SK-N-SH (cell line): Measurements from ENCODE around the gene OR6V1.

Experiments used
- GABPA ChIP-seq: IDR thresholded peaks from 2 replicates; pipeline ENCODE4 v1.4.0; 2012; ENCODE audit warnings: low read depth, mild to moderate bottlenecking
- POLR2AphosphoS5 ChIP-seq: IDR thresholded peaks from 2 replicates; pipeline ENCODE4 v1.6.1; 2012; ENCODE audit warnings: low read depth, low read length
- TCF12 ChIP-seq: IDR thresholded peaks from 2 replicates; pipeline ENCODE4 v1.4.0; 2012
- TF ChIP-seq, protein P1 (sequence below): fragments of 150-350 bp; IDR thresholded peaks from 2 replicates; pipeline ENCODE4 v1.6.1; 2017; ENCODE audit warnings: antibody characterized with exemption, low read length, low read depth, borderline replicate concordance

DNA sequence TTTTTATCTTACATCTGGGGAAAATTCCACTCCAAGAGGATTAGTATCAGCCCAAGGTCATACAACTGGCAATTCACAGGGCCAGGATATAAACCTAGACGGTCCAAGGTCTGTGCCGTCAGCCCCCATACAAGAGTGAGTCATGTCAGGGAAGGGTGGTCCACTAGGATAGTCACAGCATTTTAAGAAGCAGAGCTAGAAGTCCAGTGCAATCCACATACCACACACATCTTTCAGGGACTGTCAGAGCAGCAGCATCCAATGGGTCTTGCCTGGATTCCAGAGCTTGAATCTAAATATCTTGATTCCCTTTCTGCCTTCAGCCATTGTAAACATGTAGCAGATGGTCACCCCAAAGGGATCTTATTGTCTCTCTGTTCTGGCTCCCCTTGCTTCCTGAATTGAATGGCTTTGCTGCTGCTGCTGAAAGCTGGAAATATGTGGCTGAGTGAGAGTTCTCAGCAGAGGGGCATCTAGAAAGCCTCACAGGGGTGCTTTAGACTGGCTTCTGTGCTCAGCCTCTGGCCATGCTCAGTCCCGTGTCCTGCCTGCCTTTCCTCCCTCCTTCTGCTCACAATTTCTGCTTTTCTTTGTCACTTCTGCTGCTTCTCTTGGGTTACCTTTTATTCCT, 9.9 kb upstream of the OR6V1 start:
- TF ChIP-seq TCF12: no peak
- no peak for TF ChIP-seq GABPA
- TF ChIP-seq POLR2AphosphoS5: no peak
- TF ChIP-seq, protein P1, sequence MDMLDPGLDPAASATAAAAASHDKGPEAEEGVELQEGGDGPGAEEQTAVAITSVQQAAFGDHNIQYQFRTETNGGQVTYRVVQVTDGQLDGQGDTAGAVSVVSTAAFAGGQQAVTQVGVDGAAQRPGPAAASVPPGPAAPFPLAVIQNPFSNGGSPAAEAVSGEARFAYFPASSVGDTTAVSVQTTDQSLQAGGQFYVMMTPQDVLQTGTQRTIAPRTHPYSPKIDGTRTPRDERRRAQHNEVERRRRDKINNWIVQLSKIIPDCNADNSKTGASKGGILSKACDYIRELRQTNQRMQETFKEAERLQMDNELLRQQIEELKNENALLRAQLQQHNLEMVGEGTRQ: no peak
